ENCODE measurements around the gene LRFN2.
A peak's percentile ranks its signal among the peaks of the same experiment; 100 is the strongest.

The LRFN2 gene

GRCh38 chr6:40436685-40437604 lies 150.2 kb downstream of the LRFN2 start:
- no peak for DNase-seq (ENCODE audit: low spot score)

- DNase-seq (ENCODE audit: low spot score) = no peak
These were observed 154.2 kb downstream of the LRFN2 start for GRCh38 chr6:40432982-40433381.

GRCh38 chr6:40431706-40432105 lies 155.5 kb downstream of the LRFN2 start:
- DNase-seq (ENCODE audit: low spot score) = no peak

GRCh38 chr6:40427196-40427595 lies 160.0 kb downstream of the LRFN2 start:
- no peak for DNase-seq (ENCODE audit: low spot score)

GRCh38 chr6:40426346-40427066 lies 160.7 kb downstream of the LRFN2 start:
- no peak for DNase-seq (ENCODE audit: low spot score)

- DNase-seq (ENCODE audit: low spot score) = no peak
These were observed 161.8 kb downstream of the LRFN2 start for GRCh38 chr6:40425192-40425919.

GRCh38 chr6:40422046-40422445 lies 165.1 kb downstream of the LRFN2 start:
- DNase-seq (ENCODE audit: low spot score) = no peak

GRCh38 chr6:40419946-40420728 lies 167.0 kb downstream of the LRFN2 start:
- DNase-seq (ENCODE audit: low spot score) = no peak

GRCh38 chr6:40419377-40419776 lies 167.8 kb downstream of the LRFN2 start:
- DNase-seq (ENCODE audit: low spot score) = no peak

- DNase-seq (ENCODE audit: low spot score) = no peak
These were observed 170.1 kb downstream of the LRFN2 start for GRCh38 chr6:40417031-40417430.

GRCh38 chr6:40414617-40415016 lies 172.5 kb downstream of the LRFN2 start:
- no peak for DNase-seq (ENCODE audit: low spot score)

GRCh38 chr6:40413239-40413638 lies 173.9 kb downstream of the LRFN2 start:
- DNase-seq (ENCODE audit: low spot score) = no peak

GRCh38 chr6:40411881-40412280 lies 175.3 kb downstream of the LRFN2 start:
- DNase-seq (ENCODE audit: low spot score) = no peak

- DNase-seq (ENCODE audit: low spot score) = no peak
These were observed 176.3 kb downstream of the LRFN2 start for GRCh38 chr6:40410821-40411220.

GRCh38 chr6:40409716-40410397 lies 177.3 kb downstream of the LRFN2 start:
- DNase-seq (ENCODE audit: low spot score) = no peak

- no peak for DNase-seq (ENCODE audit: low spot score)
These were observed 178.2 kb downstream of the LRFN2 start for GRCh38 chr6:40408786-40409542.

GRCh38 chr6:40407239-40407638 lies 179.9 kb downstream of the LRFN2 start:
- DNase-seq (ENCODE audit: low spot score) = no peak

GRCh38 chr6:40406175-40406574 lies 181.0 kb downstream of the LRFN2 start:
- no peak for DNase-seq (ENCODE audit: low spot score)

- no peak for DNase-seq (ENCODE audit: low spot score)
These were observed 186.4 kb downstream of the LRFN2 start for GRCh38 chr6:40400738-40401137.

- DNase-seq (ENCODE audit: low spot score) = peak; percentile 12
These were observed 187.2 kb downstream of the LRFN2 start for GRCh38 chr6:40399888-40400457.

All from HuH-7 (cell line).